H1 (cell line): ENCODE results near the gene TLCD5. TPM values are rescaled to one million over a fixed set of nuclear protein-coding genes. Genes with fewer than 3 reads are reported as not detected.

Source experiments
- CTCF ChIA-PET: fragments of 300-600 bp; sonication (Branson Sonifier 250); formaldehyde crosslinking; loops from one replicate; lab custom pipeline; 2021; ENCODE audit not compliant: partially characterized antibody; lab: Charles Lee
- POLR2A ChIA-PET: fragments of 300-600 bp; sonication (Branson Sonifier 250); formaldehyde crosslinking; loops from one replicate; lab custom pipeline; 2021; ENCODE audit warnings: inconsistent platforms; ENCODE audit not compliant: partially characterized antibody; lab: Charles Lee
- DNase-seq, 2 experiments: peaks; one replicate each; pipeline versions ENCODE4 v3.0.0 to v3.0.0-alpha.2; 2010 to 2022; ENCODE audit warnings: low spot score in 2 of 2, low read depth in 1 of 2, mixed read lengths in 1 of 2
- FAIRE-seq: peaks from 2 replicates; lab custom pipeline; 2011; peaks lifted over from hg19 to GRCh38; lab: Jason Lieb, UNC
- H2AFZ ChIP-seq: 2 replicates; pipeline ENCODE4 v1.8.1; 2012; ENCODE audit warnings: low read length, inconsistent platforms
- H2AK5ac ChIP-seq: 2 replicates; pipeline ENCODE4 v1.6.1; 2013; ENCODE audit warnings: low read depth, low read length
- H2BK120ac ChIP-seq: replicated peaks from 2 replicates; pipeline ENCODE3; 2013; ENCODE audit warnings: low read depth, low read length, inconsistent platforms
- H2BK12ac ChIP-seq: 2 replicates; pipeline ENCODE4 v1.6.1; 2013; ENCODE audit warnings: low read depth, low read length
- H2BK15ac ChIP-seq: 2 replicates; pipeline ENCODE4 v1.6.1; 2013; ENCODE audit warnings: low read length
- H2BK20ac ChIP-seq: 2 replicates; pipeline ENCODE4 v1.6.1; 2013; ENCODE audit warnings: low read length
- H2BK5ac ChIP-seq: 2 replicates; pipeline ENCODE4 v1.6.1; 2013; ENCODE audit warnings: low read depth, low read length
- H3K14ac ChIP-seq: 2 replicates; pipeline ENCODE4 v1.6.1; 2013; ENCODE audit warnings: inconsistent platforms; ENCODE audit not compliant: insufficient read length
- H3K18ac ChIP-seq: 2 replicates; pipeline ENCODE4 v1.6.1; 2013; ENCODE audit warnings: low read length; ENCODE audit errors: extremely low read depth
- H3K23ac ChIP-seq: 2 replicates; pipeline ENCODE4 v1.6.1; 2013; ENCODE audit warnings: inconsistent platforms; ENCODE audit not compliant: insufficient read length
- H3K23me2 ChIP-seq: 2 replicates; pipeline ENCODE4 v1.6.1; 2013; ENCODE audit warnings: low read depth, low read length
- H3K27ac ChIP-seq: 2 replicates; pipeline ENCODE4 v1.6.1; 2011; ENCODE audit warnings: low read depth, low read length, inconsistent platforms
- H3K27me3 ChIP-seq, 4 experiments: replicated peaks in 1 of 4; 1 replicate in 1 of 4; 2 replicates in 3 of 4; pipeline versions ENCODE4 v1.6.1 to v1.8.1; 2011 to 2013; ENCODE audit warnings: low read length in 3 of 4, mild to moderate bottlenecking in 3 of 4, inconsistent platforms in 2 of 4, mixed read lengths in 2 of 4, moderate library complexity in 1 of 4; ENCODE audit not compliant: control insufficient read depth in 3 of 4, insufficient read depth in 3 of 4; ENCODE audit errors: extremely low read depth in 1 of 4
- H3K36me3 ChIP-seq, 4 experiments: 2 replicates each; pipeline versions ENCODE4 v1.6.1 to v1.8.1; 2011 to 2013; ENCODE audit warnings: mild to moderate bottlenecking in 4 of 4, low read length in 3 of 4, moderate library complexity in 2 of 4, control low read depth in 1 of 4, inconsistent platforms in 1 of 4; ENCODE audit not compliant: insufficient read depth in 4 of 4, control insufficient read depth in 2 of 4
- H3K4ac ChIP-seq: replicated peaks from 2 replicates; pipeline ENCODE3; 2013; ENCODE audit warnings: low read length, low read depth, mixed read lengths, inconsistent platforms; ENCODE audit not compliant: insufficient read length
- H3K4me1 ChIP-seq, 4 experiments: replicated peaks in 1 of 4; 1 replicate in 1 of 4; 2 replicates in 3 of 4; pipeline versions ENCODE4 v1.6.1 to v1.8.1; 2011 to 2013; ENCODE audit warnings: low read length in 3 of 4, inconsistent platforms in 2 of 4, mixed read lengths in 1 of 4; ENCODE audit not compliant: insufficient read depth in 4 of 4, control insufficient read depth in 3 of 4
- H3K4me2 ChIP-seq, 2 experiments: 2 replicates each; pipeline versions ENCODE4 v1.6.1 to v1.8.1; 2011 to 2013; ENCODE audit warnings: low read depth in 2 of 2, low read length in 2 of 2, control low read depth in 1 of 2, inconsistent platforms in 1 of 2, mild to moderate bottlenecking in 1 of 2; ENCODE audit not compliant: insufficient read depth in 1 of 2
- H3K4me3 ChIP-seq, 4 experiments: fragments of 200-600, 300-600 bp in 1 of 4; sonication (generic), shearing (Covaris generic), sonication (Bioruptor Twin) in 1 of 4; 2 replicates each; pipeline versions ENCODE4 v1.5.1 to v1.8.1; 2011 to 2016; ENCODE audit warnings: low read length in 4 of 4, low read depth in 3 of 4, control low read depth in 2 of 4, inconsistent platforms in 2 of 4, mild to moderate bottlenecking in 2 of 4, mixed read lengths in 1 of 4, moderate library complexity in 1 of 4; ENCODE audit not compliant: insufficient read depth in 2 of 4; ENCODE audit errors: extremely low read depth in 1 of 4
- H3K56ac ChIP-seq: replicated peaks from 2 replicates; pipeline ENCODE3; 2013; ENCODE audit warnings: low read depth, mild to moderate bottlenecking, mixed read lengths, low read length, inconsistent platforms; ENCODE audit not compliant: insufficient read length
- H3K79me1 ChIP-seq: 2 replicates; pipeline ENCODE4 v1.6.1; 2013; ENCODE audit warnings: low read depth, low read length, control low read depth
- H3K79me2 ChIP-seq, 2 experiments: 2 replicates each; pipeline versions ENCODE4 v1.6.1 to v1.8.1; 2012 to 2013; ENCODE audit warnings: low read length in 2 of 2, mild to moderate bottlenecking in 2 of 2, inconsistent platforms in 1 of 2; ENCODE audit not compliant: insufficient read depth in 2 of 2, control insufficient read depth in 1 of 2
- H3K9ac ChIP-seq, 4 experiments: replicated peaks in 1 of 4; 1 replicate in 1 of 4; 2 replicates in 3 of 4; pipeline versions ENCODE4 v1.6.1 to v1.8.1; 2011 to 2013; ENCODE audit warnings: low read depth in 3 of 4, low read length in 3 of 4, control low read depth in 2 of 4, mild to moderate bottlenecking in 2 of 4, moderate library complexity in 2 of 4, inconsistent platforms in 1 of 4; ENCODE audit errors: extremely low read depth in 1 of 4
- H3K9me3 ChIP-seq, 2 experiments: 2 replicates each; pipeline versions ENCODE4 v1.6.1 to v1.8.1; 2012 to 2013; ENCODE audit warnings: mild to moderate bottlenecking in 2 of 2, moderate library complexity in 2 of 2, control low read depth in 1 of 2, inconsistent platforms in 1 of 2, low read depth in 1 of 2, low read length in 1 of 2, mixed read lengths in 1 of 2; ENCODE audit not compliant: insufficient read depth in 2 of 2
- H4K20me1 ChIP-seq, 2 experiments: replicated peaks in 1 of 2; 2 replicates each; pipeline versions ENCODE3 to v1.8.1; 2011 to 2013; ENCODE audit warnings: inconsistent platforms in 2 of 2, low read length in 2 of 2, mild to moderate bottlenecking in 1 of 2; ENCODE audit not compliant: insufficient read depth in 2 of 2, control insufficient read depth in 1 of 2
- H4K5ac ChIP-seq: 2 replicates; pipeline ENCODE4 v1.6.1; 2013; ENCODE audit warnings: low read length, low read depth, mixed read lengths, inconsistent platforms; ENCODE audit not compliant: insufficient read length
- H4K8ac ChIP-seq: 2 replicates; pipeline ENCODE4 v1.8.0; 2013; ENCODE audit warnings: mild to moderate bottlenecking, moderate library complexity, low read length, inconsistent platforms; ENCODE audit not compliant: insufficient read depth; ENCODE audit errors: extremely low read depth
- H4K91ac ChIP-seq: replicated peaks from 2 replicates; pipeline ENCODE3; 2013; ENCODE audit warnings: low read length, mixed read lengths, inconsistent platforms; ENCODE audit not compliant: insufficient read length
- FOSL1 ChIP-seq: IDR thresholded peaks from 2 replicates; pipeline ENCODE4 v1.6.1; 2011; ENCODE audit warnings: mild to moderate bottlenecking, low read depth, low read length, moderate library complexity; ENCODE audit not compliant: insufficient read depth
- GTF2F1 ChIP-seq: IDR thresholded peaks from 2 replicates; pipeline ENCODE4 v1.6.1; 2012; ENCODE audit warnings: low read depth, low read length, improper control_type of control experiment, borderline replicate concordance
- HDAC6 ChIP-seq: IDR thresholded peaks from one replicate; pipeline ENCODE4 v1.7.1; 2012; ENCODE audit warnings: low read depth, mild to moderate bottlenecking, inconsistent platforms, low read length, moderate library complexity
- NANOG ChIP-seq: IDR thresholded peaks from 2 replicates; pipeline ENCODE4 v1.6.1; 2011; ENCODE audit warnings: low read length, low read depth, mild to moderate bottlenecking, inconsistent platforms; ENCODE audit not compliant: insufficient read depth, poor library complexity, severe bottlenecking
- PHF8 ChIP-seq: fragments of 200-600 bp; sonication (generic); conservative IDR thresholded peaks from 2 replicates; pipeline ENCODE4 v1.7.1; 2012; ENCODE audit warnings: low read depth, mild to moderate bottlenecking, inconsistent platforms, low read length, moderate library complexity
- TAF1 ChIP-seq: IDR thresholded peaks from 2 replicates; pipeline ENCODE4 v1.6.1; 2011; ENCODE audit warnings: mild to moderate bottlenecking, low read depth, low read length
- TBP ChIP-seq: IDR thresholded peaks from 2 replicates; pipeline ENCODE4 v1.6.1; 2011; ENCODE audit warnings: low read depth, low read length, improper control_type of control experiment
- WGBS, 2 experiments: shearing (Covaris generic) in 1 of 2; methylation state at CpG; one replicate each; pipeline versions ENCODE4 v1.1.6 to v1.1.7; 2013 to 2015; ENCODE audit warnings: low lambda C conversion rate in 2 of 2, mixed read lengths in 2 of 2, inconsistent platforms in 1 of 2, low coverage in 1 of 2, missing lambda C conversion rate in 1 of 2; ENCODE audit not compliant: insufficient replicate concordance in 2 of 2, insufficient coverage in 1 of 2, insufficient read length in 1 of 2; ENCODE audit errors: extremely low coverage in 1 of 2, missing lambda C conversion rate in 1 of 2; 5-methylcytosine and 5-hydroxymethylcytosine counted together
- polyA plus RNA-seq, 7 experiments: library from polyadenylated mRNA; depleted of rRNA in 3 of 7; stranded (reverse) in 5 of 7; unstranded in 2 of 7; fragments of >200 nt in 5 of 7; fragments of 200-250 nt in 2 of 7; gene quantifications; 1 replicate in 5 of 7; 2 replicates in 1 of 7; 4 replicates in 1 of 7; pipeline versions ENCODE4 v1.2.1 to v1.2.3, GENCODE V29; 2011 to 2013; ENCODE audit warnings: missing spikeins in 2 of 7, mixed read lengths in 2 of 7
- total RNA-seq: library from RNA; stranded (reverse); fragmentation: NEBNext Ultra II Directional; extraction: Animal tissue kit (Norgen Biotek cat#: 25700); gene quantifications from 2 replicates; pipeline ENCODE4 v1.2.1, GENCODE V29; 2021

The TLCD5 gene
- total and polyA plus RNA-seq, 2 of the 8 experiments (the other 6 are each of a cell fraction or from before 2014, with no cell fraction given): 9.5 to 10.1 TPM

- CTCF ChIA-PET: interaction anchor here (0.7 kb wide), 1 partner anchor 117 kb away, joined by 3 read pairs; no protein-coding TSS in a partner anchor
- TF ChIP-seq GTF2F1: no peak
- no peak for TF ChIP-seq NANOG
- TF ChIP-seq PHF8: no peak
- no peak for TF ChIP-seq FOSL1
- no peak for TF ChIP-seq HDAC6
- no peak for TF ChIP-seq TAF1
- no peak for TF ChIP-seq TBP
Measured at GRCh38 chr11:120376547-120377182, 51.6 kb downstream of the TLCD5 start.

More at GRCh38 chr11:120376547-120377182, 51.6 kb downstream of the TLCD5 start:
- H2BK12ac ChIP-seq: no peak overlapping the region
- no peak overlapping the region for H3K4me2 ChIP-seq
- no peak overlapping the region for H3K18ac ChIP-seq
- H3K36me3 ChIP-seq: peaks cover 0 to 3% (median 0%) of the 10 kb centered on the region in 4 experiments; a peak in 2 of 8 replicates
- no peak overlapping the region for H3K23ac ChIP-seq
- no peak overlapping the region for H4K8ac ChIP-seq
- H2BK5ac ChIP-seq: no peak overlapping the region
- no peak overlapping the region for H4K91ac ChIP-seq
- peaks cover 0 to 2% of the 10 kb centered on the region in 2 experiments for H4K20me1 ChIP-seq
- H3K27me3 ChIP-seq: no peaks in the 10 kb centered on the region
- 96% methylated on average over 6 of the region's 6 CpGs; no CpG with 5 or more reads in 1 of the 2 experiments for whole genome bisulfite sequencing, 2 experiments
- no peak for DNase-seq
- H3K56ac ChIP-seq: no peak overlapping the region
- H3K14ac ChIP-seq: no peak overlapping the region
- no peak overlapping the region for H2BK120ac ChIP-seq
- no peak overlapping the region for H2BK15ac ChIP-seq
- peaks cover 3 to 72% of the 10 kb centered on the region in 2 experiments; a peak in 3 of 4 replicates for H3K79me2 ChIP-seq
- POLR2A ChIA-PET: no interaction called here
- H3K4ac ChIP-seq: no peak overlapping the region
- H3K9me3 ChIP-seq: peaks cover 5 to 14% of the 10 kb centered on the region in 2 experiments; a peak in 2 of 4 replicates
- H3K23me2 ChIP-seq: no peaks in the 10 kb centered on the region
- H2AK5ac ChIP-seq: no peak overlapping the region
- no peak overlapping the region for H2BK20ac ChIP-seq
- H4K5ac ChIP-seq: no peak overlapping the region
- no peak for FAIRE-seq
- no peak overlapping the region for H3K27ac ChIP-seq
- H3K9ac ChIP-seq: no peak overlapping the region
- H3K79me1 ChIP-seq: peaks cover 3% of the 10 kb centered on the region; the same call in 1 of the 2 replicates
- no peak overlapping the region for H3K4me3 ChIP-seq
- no peaks in the 10 kb centered on the region for H3K4me1 ChIP-seq
- H2AFZ ChIP-seq: no peak overlapping the region
